WTC11 (cell line): ENCODE measurements around the gene ANKRD39.

Source experiments
- ATF1 ChIP-seq: sonication (generic); formaldehyde crosslinking; IDR thresholded peaks from 2 replicates; pipeline ENCODE4 v1.8.1; 2023; ENCODE audit warnings: mild to moderate bottlenecking, moderate library complexity, missing genetic modification reagents
- ATF3 ChIP-seq: sonication (generic); formaldehyde crosslinking; conservative IDR thresholded peaks from 2 replicates; pipeline ENCODE4 v1.8.1; 2022; ENCODE audit warnings: mild to moderate bottlenecking, missing genetic modification reagents
- CBFB ChIP-seq: sonication (generic); formaldehyde crosslinking; IDR thresholded peaks from 2 replicates; pipeline ENCODE4 v1.8.1; 2022; ENCODE audit warnings: mild to moderate bottlenecking, low read depth, missing genetic modification reagents
- CREB1 ChIP-seq: sonication (generic); formaldehyde crosslinking; IDR thresholded peaks from 2 replicates; pipeline ENCODE4 v1.8.0; 2023; ENCODE audit warnings: mild to moderate bottlenecking, missing genetic modification reagents
- CTCF ChIP-seq: fragments of 200-600 bp; IDR thresholded peaks from 2 replicates; pipeline ENCODE4 v1.8.0; 2022; ENCODE audit warnings: antibody characterized with exemption
- MAX ChIP-seq: sonication (generic); formaldehyde crosslinking; IDR thresholded peaks from 2 replicates; pipeline ENCODE4 v1.8.0; 2022; ENCODE audit warnings: mild to moderate bottlenecking, missing genetic modification reagents
- NFYB ChIP-seq: sonication (generic); formaldehyde crosslinking; conservative IDR thresholded peaks from 2 replicates; pipeline ENCODE4 v1.8.0; 2022; ENCODE audit warnings: low read depth, missing genetic modification reagents
- PREB ChIP-seq: sonication (generic); formaldehyde crosslinking; IDR thresholded peaks from 2 replicates; pipeline ENCODE4 v1.8.1; 2022; ENCODE audit warnings: mild to moderate bottlenecking, missing genetic modification reagents, moderate library complexity, borderline replicate concordance
- PRRX2 ChIP-seq: fragments of 250-450 bp; sonication (Bioruptor Pico); IDR thresholded peaks from 2 replicates; pipeline ENCODE4 v1.8.0; 2021; ENCODE audit warnings: mild to moderate bottlenecking
- RELA ChIP-seq: sonication (generic); formaldehyde crosslinking; IDR thresholded peaks from 2 replicates; pipeline ENCODE4 v1.8.1; 2022; ENCODE audit warnings: missing genetic modification reagents, mild to moderate bottlenecking, borderline replicate concordance
- SP1 ChIP-seq: sonication (generic); formaldehyde crosslinking; conservative IDR thresholded peaks from 2 replicates; pipeline ENCODE4 v1.8.1; 2022; ENCODE audit warnings: missing genetic modification reagents
- ZNF416 ChIP-seq: fragments of 250-450 bp; sonication (Bioruptor Pico); IDR thresholded peaks from 2 replicates; pipeline ENCODE4 v1.9.0; 2021; ENCODE audit warnings: mild to moderate bottlenecking, inconsistent platforms

GRCh38 chr2:96841701-96842495 lies 15.9 kb downstream of the ANKRD39 start:
- TF ChIP-seq CTCF (no peak), SP1 (CRISPR knock-in tag) (no peak), MAX (CRISPR knock-in tag) (no peak), PRRX2 (CRISPR knock-in tag) (no peak), ATF1 (CRISPR knock-in tag) (no peak), ZNF416 (CRISPR knock-in tag) (no peak), RELA (no peak), PREB (CRISPR knock-in tag) (no peak), NFYB (CRISPR knock-in tag) (no peak), ATF3 (CRISPR knock-in tag) (no peak), CBFB (CRISPR knock-in tag) (no peak), CREB1 (CRISPR knock-in tag) (no peak)
